BJ (cell line): ENCODE measurements around the gene MAMLD1. TPM values are rescaled to one million over a fixed set of nuclear protein-coding genes. Genes with fewer than 3 reads are reported as not detected.

ENCODE experiments used
- CTCF ChIA-PET: fragments of 350-600 bp; formaldehyde crosslinking; extraction: SDS; loops from one replicate; lab custom pipeline; 2021; ENCODE audit warnings: antibody characterized with exemption, inconsistent platforms; lab: Yijun Ruan, JAX
- POLR2A ChIA-PET: fragments of 300-600 bp; sonication (Branson Sonifier 250); formaldehyde crosslinking; extraction: SDS; loops from one replicate; lab custom pipeline; 2021; ENCODE audit warnings: antibody characterized with exemption; lab: Charles Lee
- DNase-seq: peaks from one replicate; pipeline ENCODE4 v3.0.0-alpha.2; 2011; ENCODE audit warnings: low read depth
- H3K27me3 ChIP-seq: 2 replicates; pipeline ENCODE4 v1.6.0; 2011; ENCODE audit warnings: low read length; ENCODE audit not compliant: control insufficient read depth, insufficient read depth
- H3K36me3 ChIP-seq: 2 replicates; pipeline ENCODE4 v1.5.1; 2011; ENCODE audit warnings: low read length; ENCODE audit not compliant: control insufficient read depth, insufficient read depth
- H3K4me3 ChIP-seq: 2 replicates; pipeline ENCODE4 v1.5.1; 2011; ENCODE audit warnings: low read depth, mild to moderate bottlenecking, control low read depth, low read length
- CTCF ChIP-seq: IDR thresholded peaks from 2 replicates; pipeline ENCODE4 v1.5.1; 2011; ENCODE audit warnings: low read depth, mild to moderate bottlenecking, control low read depth, inconsistent platforms, low read length, moderate library complexity; ENCODE audit not compliant: insufficient read depth
- polyA plus RNA-seq: library from polyadenylated mRNA; depleted of rRNA; stranded (reverse); fragments of >200 nt; gene quantifications from 2 replicates; pipeline ENCODE4 v1.2.3, GENCODE V29; 2011

Gene MAMLD1
- polyA plus RNA-seq, 1 experiment, result 3.9 TPM

DNA sequence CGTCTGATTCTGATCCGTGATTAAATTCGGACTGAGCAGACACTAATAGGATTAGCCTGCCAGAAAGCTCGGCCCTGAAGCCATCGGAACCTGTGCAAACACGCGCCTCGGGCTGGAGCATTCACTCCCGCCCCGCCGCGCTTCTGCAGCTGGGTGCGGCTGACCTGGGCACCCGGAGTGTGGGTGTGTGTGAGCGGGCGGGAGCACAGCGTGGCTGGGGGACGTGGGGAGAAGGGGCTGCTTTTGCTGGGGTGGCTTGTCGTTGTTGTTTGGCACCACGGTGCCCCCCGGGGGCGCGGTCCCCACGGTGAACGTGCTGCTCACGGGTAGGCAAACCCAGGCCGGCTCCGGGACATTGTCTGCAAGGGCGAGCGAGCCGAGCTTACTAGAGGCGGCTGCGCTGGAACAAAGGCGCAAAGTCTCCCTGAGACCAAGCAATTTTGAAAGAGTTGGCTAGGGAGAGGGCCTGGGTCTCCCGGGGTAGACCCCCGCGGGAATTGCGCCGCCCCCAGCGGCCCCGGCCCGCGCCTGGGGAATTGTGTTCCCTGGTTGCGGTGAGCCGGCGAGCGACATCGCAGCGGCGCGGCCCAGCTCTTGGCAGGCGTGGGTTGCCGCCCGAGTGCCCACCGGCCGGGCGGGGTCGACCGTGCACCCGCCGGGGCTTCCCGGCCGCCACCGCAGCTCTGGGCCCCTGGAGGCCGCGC, 1.4 kb downstream of the MAMLD1 start:
- no peak for DNase-seq
- no peaks in the 10 kb centered on the region for H3K36me3 ChIP-seq
- no peaks in the 10 kb centered on the region for H3K27me3 ChIP-seq
- H3K4me3 ChIP-seq, result peak overlapping the region; percentile 69
- CTCF ChIA-PET, result interaction anchor here (0.8 to 2.7 kb wide), 9 partner anchors 9 to 401 kb away, joined by 3 to 21 read pairs (median 3); no protein-coding TSS in a partner anchor
- POLR2A ChIA-PET, result no interaction called here
- TF ChIP-seq CTCF, result no peak

DNA sequence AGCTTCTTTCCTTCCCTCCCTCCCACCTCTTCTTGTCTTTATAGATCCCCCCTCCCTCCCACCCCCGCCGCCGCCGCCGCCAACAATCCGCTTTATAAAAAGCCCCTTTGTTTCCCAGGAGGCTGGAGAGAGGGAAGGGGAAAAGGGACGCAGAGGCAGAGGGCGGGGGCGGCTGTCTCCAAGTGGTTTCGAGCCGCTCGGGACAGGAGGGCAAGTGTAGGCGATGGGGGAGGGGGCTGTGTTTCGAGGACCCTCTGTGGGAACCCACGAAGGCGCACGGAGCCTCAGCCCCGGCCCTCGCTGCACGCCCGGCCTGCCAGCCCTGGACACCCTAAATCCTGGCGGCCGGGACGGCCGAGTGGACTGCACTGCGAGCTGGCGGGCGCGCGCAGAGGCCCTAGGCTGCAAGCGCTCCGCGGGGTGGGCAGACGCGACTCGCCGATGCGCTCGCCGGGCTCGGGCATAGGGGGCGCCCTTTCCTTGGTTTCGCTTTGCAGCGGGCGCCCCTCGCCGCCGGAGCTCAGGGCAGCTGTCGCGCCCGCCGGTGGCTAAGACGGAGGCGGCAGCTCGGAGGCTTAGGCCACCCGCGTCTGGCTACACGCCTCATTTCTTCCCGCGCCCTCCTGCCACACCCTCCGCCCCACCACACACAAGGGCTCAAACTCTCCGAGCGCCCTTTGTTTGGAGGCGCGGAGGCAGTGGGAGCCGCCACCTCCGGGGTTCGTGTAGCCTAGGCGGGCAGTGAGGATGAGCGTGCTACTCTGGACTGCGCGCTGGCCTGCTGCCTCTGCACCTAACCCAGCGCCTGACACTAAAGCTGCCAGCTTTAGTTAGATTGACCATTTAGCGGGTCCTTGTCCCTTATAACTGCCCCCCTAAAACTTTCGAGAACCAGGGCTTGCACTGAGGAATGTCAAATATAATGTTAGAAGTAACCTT, 2.2 kb downstream of the MAMLD1 start:
- Histone ChIP-seq H3K4me3 (peak overlapping the region; percentile 69), H3K27me3 (no peaks in the 10 kb centered on the region), H3K36me3 (no peaks in the 10 kb centered on the region)
- POLR2A ChIA-PET, result no interaction called here
- DNase-seq, result no peak
- CTCF ChIA-PET, result interaction anchor here (0.6 to 2.7 kb wide), 9 partner anchors 8 to 368 kb away, joined by 3 to 21 read pairs (median 3); no protein-coding TSS in a partner anchor
- peak; percentile 46 for TF ChIP-seq CTCF

DNA sequence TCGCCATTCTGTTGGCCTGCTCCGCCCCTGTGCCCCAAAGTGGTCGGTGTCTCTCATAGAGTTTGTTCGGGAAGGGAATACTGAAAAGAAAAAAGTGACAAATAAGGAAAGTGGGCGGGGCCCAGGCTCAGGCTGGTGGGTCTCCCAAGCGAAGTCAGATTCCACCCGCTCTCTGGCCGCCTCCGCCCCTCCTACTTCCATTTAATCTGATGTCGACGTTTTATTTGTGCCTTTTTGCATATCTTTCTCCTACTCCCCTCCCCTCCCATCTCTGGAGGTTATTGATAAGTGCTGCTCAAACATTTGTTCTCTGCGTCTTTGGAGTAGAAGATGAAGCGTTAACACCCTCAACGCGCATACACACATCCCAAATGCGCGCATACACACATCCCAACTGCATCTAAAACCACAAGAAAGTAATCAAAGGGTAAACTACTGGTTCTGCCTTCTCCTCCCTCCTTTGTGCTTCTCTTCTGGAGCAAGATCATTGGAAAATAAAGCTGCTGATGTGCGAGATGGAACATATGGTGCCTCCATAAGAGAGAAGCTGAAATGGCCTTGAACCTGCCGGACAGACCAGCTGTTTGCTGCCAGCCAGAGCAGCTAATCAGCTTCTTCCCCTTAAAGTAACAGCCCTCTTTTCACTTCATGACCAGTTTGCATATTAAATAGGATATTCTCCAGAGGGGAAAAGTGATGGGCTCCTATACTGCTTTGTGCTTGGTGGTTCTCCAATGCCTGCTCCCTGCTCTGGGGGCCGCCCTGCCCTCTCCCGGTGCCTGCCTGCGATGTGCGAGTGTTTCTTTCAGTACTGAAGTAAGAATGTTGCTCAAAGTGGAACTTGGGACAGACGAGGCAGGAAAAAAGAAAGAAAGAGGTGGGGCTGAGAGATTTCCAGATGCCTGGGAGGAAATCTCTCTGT, 3.1 kb downstream of the MAMLD1 start:
- no peaks in the 10 kb centered on the region for H3K27me3 ChIP-seq
- peak; percentile 28; the same call in 1 of the 2 replicates for TF ChIP-seq CTCF
- peak overlapping the region; percentile 69 for H3K4me3 ChIP-seq
- no peak for DNase-seq
- CTCF ChIA-PET, result interaction anchor here (0.6 to 2.7 kb wide), 10 partner anchors 8 to 403 kb away, joined by 3 to 21 read pairs (median 4); no protein-coding TSS in a partner anchor
- no peaks in the 10 kb centered on the region for H3K36me3 ChIP-seq
- POLR2A ChIA-PET, result no interaction called here

DNA sequence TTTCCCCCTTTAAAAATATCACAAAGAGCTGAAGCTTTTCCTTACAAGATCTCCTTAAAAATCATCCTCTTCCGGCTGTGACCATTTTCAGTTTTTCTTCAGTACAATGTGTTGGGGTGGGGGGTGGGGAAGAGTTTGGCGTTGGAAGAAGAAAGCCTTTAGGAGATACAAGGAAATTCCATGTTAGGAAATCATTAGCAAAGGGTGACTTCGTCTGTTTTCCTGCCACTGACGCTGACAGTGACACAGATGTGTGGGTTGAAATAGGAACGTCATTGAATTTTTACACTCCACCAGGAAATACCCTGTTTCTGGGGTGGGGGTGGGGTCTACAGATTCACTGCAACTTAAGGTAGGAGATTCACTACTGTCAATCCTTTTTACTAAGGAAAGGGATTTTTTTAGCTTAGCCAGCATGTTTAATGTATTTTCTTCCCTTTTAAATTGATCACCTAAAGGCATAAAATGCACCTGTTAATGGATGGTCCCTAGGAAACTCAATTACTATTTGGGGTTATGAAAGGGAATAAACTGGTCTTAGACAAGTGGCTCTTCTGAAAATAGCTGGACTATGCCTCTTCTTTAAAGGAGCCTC, 3.9 kb downstream of the MAMLD1 start:
- DNase-seq, result no peak
- CTCF ChIA-PET, result interaction anchor here (0.6 to 1.8 kb wide), 4 partner anchors 120 to 404 kb away, joined by 3 to 4 read pairs (median 4); no protein-coding TSS in a partner anchor
- H3K36me3 ChIP-seq, result no peaks in the 10 kb centered on the region
- POLR2A ChIA-PET, result interaction anchor here (0.7 kb wide), 1 partner anchor 271 kb away, joined by 4 read pairs; no protein-coding TSS in a partner anchor
- no peak for TF ChIP-seq CTCF
- no peaks in the 10 kb centered on the region for H3K27me3 ChIP-seq
- H3K4me3 ChIP-seq, result peak overlapping the region; percentile 69
